CD14-positive monocyte (primary cell): ENCODE measurements around the gene SMAD6. TPM values are rescaled to one million over a fixed set of nuclear protein-coding genes. Genes with fewer than 3 reads are reported as not detected.

Experiments used
- DNase-seq, 3 donors: peaks; one replicate each; pipeline ENCODE4 v3.0.0-alpha.2; 2011 to 2022
- H2AFZ ChIP-seq: 2 replicates; pipeline ENCODE4 v1.6.0; 2012; ENCODE audit warnings: mild to moderate bottlenecking, low read depth, low read length, inconsistent platforms; ENCODE audit not compliant: insufficient read depth, poor library complexity, severe bottlenecking
- H3K27ac ChIP-seq, 2 donors: 1 replicate in 1 of 2; 2 replicates in 1 of 2; pipeline ENCODE4 v1.5.1; 2012 to 2013; ENCODE audit warnings: low read length in 2 of 2, control low read depth in 1 of 2, inconsistent platforms in 1 of 2, low read depth in 1 of 2, mild to moderate bottlenecking in 1 of 2
- H3K27me3 ChIP-seq, 2 donors: one replicate each; pipeline versions ENCODE4 v1.6.0 to v1.6.1; 2011 to 2013; ENCODE audit warnings: low read length in 2 of 2; ENCODE audit not compliant: control insufficient read depth in 2 of 2, insufficient read depth in 2 of 2
- H3K36me3 ChIP-seq, 2 donors: replicated peaks in 1 of 2; 1 replicate in 1 of 2; 2 replicates in 1 of 2; pipeline versions ENCODE4 v1.5.1 to v1.6.1; 2012 to 2013; ENCODE audit warnings: low read length in 2 of 2, control low read depth in 1 of 2, inconsistent platforms in 1 of 2, mild to moderate bottlenecking in 1 of 2; ENCODE audit not compliant: insufficient read depth in 2 of 2, control insufficient read depth in 1 of 2
- H3K4me1 ChIP-seq, 2 donors: 1 replicate in 1 of 2; 2 replicates in 1 of 2; pipeline versions ENCODE4 v1.5.1 to v1.6.1; 2012 to 2013; ENCODE audit warnings: low read length in 2 of 2, control low read depth in 1 of 2, inconsistent platforms in 1 of 2, mild to moderate bottlenecking in 1 of 2, moderate library complexity in 1 of 2; ENCODE audit not compliant: insufficient read depth in 2 of 2, control insufficient read depth in 1 of 2
- H3K4me2 ChIP-seq: replicated peaks from 2 replicates; pipeline ENCODE3; 2012; ENCODE audit warnings: low read length, moderate library complexity, mild to moderate bottlenecking; ENCODE audit not compliant: poor library complexity, severe bottlenecking; ENCODE audit errors: extremely low read depth
- H3K4me3 ChIP-seq, 3 experiments: fragments of 200-600 bp in 1 of 3; sonication (generic) in 1 of 3; replicated peaks in 1 of 3; 1 replicate in 2 of 3; 2 replicates in 1 of 3; pipeline ENCODE4 v1.5.1; 2011 to 2013; ENCODE audit warnings: low read length in 3 of 3, mild to moderate bottlenecking in 3 of 3, control low read depth in 2 of 3, low read depth in 2 of 3, inconsistent platforms in 1 of 3, moderate library complexity in 1 of 3
- H3K79me2 ChIP-seq: 2 replicates; pipeline ENCODE4 v1.6.0; 2012; ENCODE audit warnings: mild to moderate bottlenecking, control low read depth, inconsistent platforms, low read length, moderate library complexity; ENCODE audit not compliant: insufficient read depth
- H3K9ac ChIP-seq: 2 replicates; pipeline ENCODE4 v1.6.0; 2017; ENCODE audit warnings: low read length, mild to moderate bottlenecking; ENCODE audit not compliant: insufficient read depth, poor library complexity, severe bottlenecking
- H3K9me3 ChIP-seq, 2 donors: replicated peaks in 1 of 2; 1 replicate in 1 of 2; 2 replicates in 1 of 2; pipeline versions ENCODE4 v1.5.1 to v1.6.1; 2012 to 2013; ENCODE audit warnings: low read length in 2 of 2, control low read depth in 1 of 2; ENCODE audit not compliant: control insufficient read depth in 1 of 2, insufficient read depth in 1 of 2
- H4K20me1 ChIP-seq: 2 replicates; pipeline ENCODE4 v1.6.0; 2012; ENCODE audit warnings: mild to moderate bottlenecking, low read length, control low read depth, moderate library complexity; ENCODE audit not compliant: insufficient read depth
- H3K27ac Mint-ChIP-seq, 7 donors: one replicate each; pipeline ENCODE4 v1.8.0; 2020; ENCODE audit warnings: mild to moderate bottlenecking in 7 of 7, mixed read lengths in 7 of 7, moderate library complexity in 6 of 7, inconsistent platforms in 2 of 7
- H3K27me3 Mint-ChIP-seq, 3 donors: one replicate each; pipeline ENCODE4 v1.8.0; 2021 to 2022; ENCODE audit warnings: low read depth in 3 of 3, mild to moderate bottlenecking in 3 of 3, mixed read lengths in 3 of 3, moderate library complexity in 3 of 3, inconsistent platforms in 1 of 3
- H3K36me3 Mint-ChIP-seq, 2 donors: one replicate each; pipeline ENCODE4 v1.8.0; 2020; ENCODE audit warnings: mixed read lengths in 2 of 2, inconsistent platforms in 1 of 2, mild to moderate bottlenecking in 1 of 2
- H3K4me1 Mint-ChIP-seq: one replicate; pipeline ENCODE4 v1.8.0; 2020; ENCODE audit warnings: mild to moderate bottlenecking, mixed read lengths
- H3K4me3 Mint-ChIP-seq, 2 donors: one replicate each; pipeline ENCODE4 v1.8.0; 2020; ENCODE audit warnings: mild to moderate bottlenecking in 2 of 2, mixed read lengths in 2 of 2, moderate library complexity in 1 of 2
- H3K9me3 Mint-ChIP-seq, 7 donors: one replicate each; pipeline ENCODE4 v1.8.0; 2020 to 2022; ENCODE audit warnings: mixed read lengths in 7 of 7, mild to moderate bottlenecking in 6 of 7, moderate library complexity in 6 of 7, inconsistent platforms in 2 of 7
- WGBS: methylation state at CpG from one replicate; pipeline ENCODE4 v1.1.5; 2013; ENCODE audit warnings: missing lambda C conversion rate; ENCODE audit not compliant: insufficient coverage; 5-methylcytosine and 5-hydroxymethylcytosine counted together
- intact Hi-C, 2 donors: fragments of 100-400 bp; cut with micrococcal nuclease; formaldehyde crosslinking; loops; one replicate each; pipeline versions ENCODE4 v1.15.0 to v1.15.1; 2023
- polyA plus RNA-seq, 3 donors: library from polyadenylated mRNA; depleted of rRNA in 1 of 3; unstranded in 2 of 3; stranded (reverse) in 1 of 3; fragments of 300-500 nt in 2 of 3; fragments of >200 nt in 1 of 3; fragmentation: Illumina TruSeq in 2 of 3; gene quantifications; 1 replicate in 2 of 3; 2 replicates in 1 of 3; pipeline ENCODE4 v1.2.3, GENCODE V29; 2012 to 2021
- TF ChIP-seq, protein P1 (sequence below): fragments of 200-600 bp; IDR thresholded peaks from one replicate; pipeline ENCODE4 v1.8.0; 2022; ENCODE audit warnings: antibody characterized with exemption, mild to moderate bottlenecking

The SMAD6 gene
- polyA plus RNA-seq, 3 donors, result 0.31 TPM; not detected in 2

DNA sequence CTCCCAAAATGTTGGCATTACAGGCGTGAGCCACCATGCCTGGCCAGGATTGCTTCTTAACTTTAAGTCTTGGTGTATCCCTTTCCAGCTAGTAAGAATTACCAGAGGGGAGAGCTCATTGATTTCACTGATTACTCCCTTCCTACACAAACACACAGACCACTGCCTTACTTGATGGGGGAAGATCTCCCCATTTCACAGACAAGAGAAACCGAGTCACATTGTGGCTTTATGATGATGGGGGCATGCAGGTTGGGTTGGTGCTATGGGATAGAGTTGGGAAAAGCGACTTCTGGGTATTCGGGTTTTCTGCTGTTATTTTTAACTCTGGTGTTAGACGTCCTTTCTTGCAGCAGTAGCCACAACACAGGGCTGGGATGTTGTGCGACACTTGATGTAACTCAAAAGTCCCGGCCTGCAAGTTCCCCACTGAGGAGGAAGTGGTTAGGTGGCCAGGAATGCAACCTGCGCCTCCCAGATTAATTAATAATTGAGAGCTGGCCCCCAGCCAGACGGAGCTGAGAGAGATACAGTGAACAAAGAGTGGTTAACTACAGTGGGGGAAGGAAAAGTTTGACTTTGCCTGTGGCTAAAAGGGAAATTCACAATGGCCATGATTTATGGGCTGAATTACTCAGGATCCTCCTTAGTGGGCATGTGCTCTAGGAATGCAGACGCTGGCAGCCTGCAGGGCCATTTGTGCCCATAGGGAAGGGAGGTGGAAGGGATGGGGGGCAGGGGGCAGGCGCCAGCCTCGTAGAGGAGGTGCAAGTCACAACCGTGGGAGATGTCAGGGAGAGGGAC lies 63.6 kb downstream of the SMAD6 start:
- H3K4me2 ChIP-seq, result peak overlapping the region; percentile 21
- 0% methylated on average over 10 of the region's 13 CpGs for WGBS
- intact Hi-C loops, result no loop called here

More for the DNA sequence above, 63.6 kb downstream of the SMAD6 start:
- H3K27ac Mint-ChIP-seq, result peak overlapping the region in 3 of 7 donors; percentile 37 to 58 (median 46)
- Histone ChIP-seq H3K36me3 (no peaks in the 10 kb centered on the region), H3K79me2 (no peaks in the 10 kb centered on the region), H3K27ac (no peak overlapping the region), H3K4me1 (peaks cover 15% of the 10 kb centered on the region in 2 donors), H3K4me3 (no peak overlapping the region), H4K20me1 (no peaks in the 10 kb centered on the region), H3K27me3 (peaks cover 0 to 30% of the 10 kb centered on the region in 2 donors), H3K9ac (no peak overlapping the region), H2AFZ (no peak overlapping the region), H3K9me3 (no peaks in the 10 kb centered on the region)
- peaks cover 21 to 56% (median 44%) of the 10 kb centered on the region in 3 donors for H3K27me3 Mint-ChIP-seq
- peak; percentile 29 to 46 (median 30) for DNase-seq
- peaks cover 36% of the 10 kb centered on the region for H3K4me1 Mint-ChIP-seq
- H3K4me3 Mint-ChIP-seq, result peak overlapping the region in 1 of 2 donors; percentile 51
- TF ChIP-seq, protein P1, sequence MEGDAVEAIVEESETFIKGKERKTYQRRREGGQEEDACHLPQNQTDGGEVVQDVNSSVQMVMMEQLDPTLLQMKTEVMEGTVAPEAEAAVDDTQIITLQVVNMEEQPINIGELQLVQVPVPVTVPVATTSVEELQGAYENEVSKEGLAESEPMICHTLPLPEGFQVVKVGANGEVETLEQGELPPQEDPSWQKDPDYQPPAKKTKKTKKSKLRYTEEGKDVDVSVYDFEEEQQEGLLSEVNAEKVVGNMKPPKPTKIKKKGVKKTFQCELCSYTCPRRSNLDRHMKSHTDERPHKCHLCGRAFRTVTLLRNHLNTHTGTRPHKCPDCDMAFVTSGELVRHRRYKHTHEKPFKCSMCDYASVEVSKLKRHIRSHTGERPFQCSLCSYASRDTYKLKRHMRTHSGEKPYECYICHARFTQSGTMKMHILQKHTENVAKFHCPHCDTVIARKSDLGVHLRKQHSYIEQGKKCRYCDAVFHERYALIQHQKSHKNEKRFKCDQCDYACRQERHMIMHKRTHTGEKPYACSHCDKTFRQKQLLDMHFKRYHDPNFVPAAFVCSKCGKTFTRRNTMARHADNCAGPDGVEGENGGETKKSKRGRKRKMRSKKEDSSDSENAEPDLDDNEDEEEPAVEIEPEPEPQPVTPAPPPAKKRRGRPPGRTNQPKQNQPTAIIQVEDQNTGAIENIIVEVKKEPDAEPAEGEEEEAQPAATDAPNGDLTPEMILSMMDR, result no peak
- H3K36me3 Mint-ChIP-seq, result peaks cover 0 to 4% of the 10 kb centered on the region in 2 donors
- peaks cover 0 to 2% (median 0%) of the 10 kb centered on the region in 7 donors for H3K9me3 Mint-ChIP-seq
